Thoracic aorta (tissue), 2 donors: Measurements from ENCODE around the gene DCC. TPM values are rescaled to one million over a fixed set of nuclear protein-coding genes. Genes with fewer than 3 reads are reported as not detected.

Experiments used
- ATAC-seq: fragments of 150-250 bp; one replicate; pipeline ENCODE4 v1.8.0; 2017; ENCODE audit warnings: low read depth; ENCODE audit not compliant: insufficient number of reproducible peaks, low FRiP score
- DNase-seq: peaks from one replicate; pipeline ENCODE4 v3.0.0-alpha.2; 2020; ENCODE audit warnings: low spot score
- H3K27ac ChIP-seq, 2 donors: fragments of 200-600 bp; sonication (generic); 1 replicate in 1 of 2; 2 replicates in 1 of 2; pipeline ENCODE4 v1.5.1; 2016; ENCODE audit warnings: mild to moderate bottlenecking in 2 of 2, moderate library complexity in 2 of 2
- H3K27me3 ChIP-seq: fragments of 200-600 bp; sonication (generic); replicated peaks from 2 replicates; pipeline ENCODE4 v1.6.0; 2016; ENCODE audit warnings: mild to moderate bottlenecking; ENCODE audit not compliant: insufficient read depth
- H3K36me3 ChIP-seq: fragments of 200-600 bp; sonication (generic); one replicate; pipeline ENCODE4 v1.5.1; 2016
- H3K4me1 ChIP-seq, 2 donors: fragments of 200-600 bp; sonication (generic); 1 replicate in 1 of 2; 2 replicates in 1 of 2; pipeline versions ENCODE4 v1.5.1 to v1.6.0; 2016; ENCODE audit warnings: low read depth in 2 of 2, mild to moderate bottlenecking in 1 of 2; ENCODE audit not compliant: control insufficient read depth in 1 of 2
- H3K4me3 ChIP-seq: fragments of 200-600 bp; sonication (generic); 2 replicates; pipeline ENCODE4 v1.5.1; 2016; ENCODE audit warnings: mild to moderate bottlenecking
- H3K9me3 ChIP-seq: fragments of 200-600 bp; sonication (generic); 2 replicates; pipeline ENCODE4 v1.5.1; 2016
- total RNA-seq, 2 donors: library from RNA; depleted of rRNA; stranded (reverse); fragments of >200 nt; gene quantifications; one replicate each; pipeline versions ENCODE4 v1.1.0 to v1.2.3, GENCODE V29; 2016
- TF ChIP-seq, protein P1 (sequence below): fragments of 200-600 bp; sonication (generic); IDR thresholded peaks from one replicate; pipeline ENCODE4 v1.5.1; 2019; ENCODE audit warnings: antibody characterized with exemption

The DCC gene
- total RNA-seq, 2 donors from 2014 or later, result not detected

GRCh38 chr18:52992041-52992440 is 652.0 kb downstream of the DCC start:
- TF ChIP-seq, protein P1, sequence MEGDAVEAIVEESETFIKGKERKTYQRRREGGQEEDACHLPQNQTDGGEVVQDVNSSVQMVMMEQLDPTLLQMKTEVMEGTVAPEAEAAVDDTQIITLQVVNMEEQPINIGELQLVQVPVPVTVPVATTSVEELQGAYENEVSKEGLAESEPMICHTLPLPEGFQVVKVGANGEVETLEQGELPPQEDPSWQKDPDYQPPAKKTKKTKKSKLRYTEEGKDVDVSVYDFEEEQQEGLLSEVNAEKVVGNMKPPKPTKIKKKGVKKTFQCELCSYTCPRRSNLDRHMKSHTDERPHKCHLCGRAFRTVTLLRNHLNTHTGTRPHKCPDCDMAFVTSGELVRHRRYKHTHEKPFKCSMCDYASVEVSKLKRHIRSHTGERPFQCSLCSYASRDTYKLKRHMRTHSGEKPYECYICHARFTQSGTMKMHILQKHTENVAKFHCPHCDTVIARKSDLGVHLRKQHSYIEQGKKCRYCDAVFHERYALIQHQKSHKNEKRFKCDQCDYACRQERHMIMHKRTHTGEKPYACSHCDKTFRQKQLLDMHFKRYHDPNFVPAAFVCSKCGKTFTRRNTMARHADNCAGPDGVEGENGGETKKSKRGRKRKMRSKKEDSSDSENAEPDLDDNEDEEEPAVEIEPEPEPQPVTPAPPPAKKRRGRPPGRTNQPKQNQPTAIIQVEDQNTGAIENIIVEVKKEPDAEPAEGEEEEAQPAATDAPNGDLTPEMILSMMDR, result no peak
- ATAC-seq (no peak), DNase-seq (no peak)
- no peaks in the 10 kb centered on the region for H3K9me3 ChIP-seq
- no peaks in the 10 kb centered on the region for H3K4me1 ChIP-seq
- H3K27me3 ChIP-seq, result no peaks in the 10 kb centered on the region
- H3K4me3 ChIP-seq, result no peak overlapping the region
- no peak overlapping the region for H3K27ac ChIP-seq
- no peaks in the 10 kb centered on the region for H3K36me3 ChIP-seq

DNA sequence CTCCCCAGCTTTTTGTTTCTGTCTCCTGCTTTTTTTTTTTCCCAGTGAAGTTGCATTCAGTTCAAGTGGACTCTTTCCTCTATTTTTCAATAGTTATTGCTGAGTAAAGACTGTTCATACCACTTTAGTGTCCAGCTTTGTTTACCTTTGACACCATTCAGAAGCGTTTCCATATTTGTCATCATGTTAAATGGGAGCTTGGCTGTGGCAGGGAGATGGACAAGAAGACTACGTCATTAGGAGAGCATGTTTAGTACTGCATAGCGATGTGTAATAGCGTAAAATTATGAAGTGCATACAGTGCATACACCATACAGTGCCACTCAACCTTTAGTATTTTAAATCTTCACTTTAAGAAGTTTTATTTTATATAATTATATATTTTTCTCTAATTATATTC is 655.9 kb downstream of the DCC start:
- no peak for ATAC-seq
- H3K27me3 ChIP-seq, result no peaks in the 10 kb centered on the region
- no peaks in the 10 kb centered on the region for H3K36me3 ChIP-seq
- H3K9me3 ChIP-seq, result no peaks in the 10 kb centered on the region
- no peak overlapping the region for H3K4me3 ChIP-seq
- no peak overlapping the region for H3K27ac ChIP-seq
- DNase-seq, result no peak
- no peaks in the 10 kb centered on the region for H3K4me1 ChIP-seq
- TF ChIP-seq, protein P1, result no peak

- H3K4me1 ChIP-seq, result no peaks in the 10 kb centered on the region
- no peak overlapping the region for H3K4me3 ChIP-seq
- no peak for ATAC-seq
- TF ChIP-seq, protein P1, result no peak
- no peaks in the 10 kb centered on the region for H3K27me3 ChIP-seq
- no peaks in the 10 kb centered on the region for H3K9me3 ChIP-seq
- no peak overlapping the region for H3K27ac ChIP-seq
- H3K36me3 ChIP-seq, result no peaks in the 10 kb centered on the region
- no peak for DNase-seq
These were observed 659.6 kb downstream of the DCC start for GRCh38 chr18:52999633-53000032.

- ATAC-seq (no peak), DNase-seq (no peak)
- no peaks in the 10 kb centered on the region for H3K27me3 ChIP-seq
- H3K4me1 ChIP-seq, result no peaks in the 10 kb centered on the region
- TF ChIP-seq, protein P1, result no peak
- H3K36me3 ChIP-seq, result no peaks in the 10 kb centered on the region
- H3K4me3 ChIP-seq, result no peak overlapping the region
- H3K27ac ChIP-seq, result no peak overlapping the region
- no peaks in the 10 kb centered on the region for H3K9me3 ChIP-seq
These were observed 664.8 kb downstream of the DCC start for GRCh38 chr18:53004798-53005197.

DNA sequence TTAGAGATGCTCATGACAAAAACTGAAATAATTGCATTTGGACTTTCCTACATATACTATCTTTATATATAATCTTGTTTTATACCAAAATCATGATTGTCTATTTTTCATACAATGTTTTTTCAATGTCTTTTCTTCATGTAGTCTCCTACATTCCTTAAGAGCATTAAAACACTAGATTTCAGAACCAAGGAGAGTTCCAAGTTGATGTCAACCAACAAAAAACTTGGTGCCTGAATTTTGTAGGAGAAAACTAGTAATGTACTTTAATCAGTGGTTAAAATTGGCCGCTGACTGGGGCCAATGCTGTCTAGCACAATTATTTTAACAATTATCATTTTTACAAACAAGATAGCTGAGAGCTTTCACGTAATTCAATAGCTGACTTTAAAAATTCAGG is 678.8 kb downstream of the DCC start:
- H3K27ac ChIP-seq, result no peak overlapping the region
- no peaks in the 10 kb centered on the region for H3K27me3 ChIP-seq
- no peaks in the 10 kb centered on the region for H3K36me3 ChIP-seq
- DNase-seq (no peak), ATAC-seq (no peak)
- TF ChIP-seq, protein P1, result no peak
- no peak overlapping the region for H3K4me3 ChIP-seq
- no peaks in the 10 kb centered on the region for H3K9me3 ChIP-seq
- no peaks in the 10 kb centered on the region for H3K4me1 ChIP-seq
